ENCODE measurements around the gene ARHGAP42. TPM values are rescaled to one million over a fixed set of nuclear protein-coding genes. Genes with fewer than 3 reads are reported as not detected.

The ARHGAP42 gene
- total and polyA plus RNA-seq, 10 of the 15 experiments (the other 5 are each of a cell fraction or from before 2014, with no cell fraction given) = 1.8 to 6.3 (median 3.2) TPM

GRCh38 chr11:100680070-100680469 is 7.0 kb upstream of the ARHGAP42 start:
- FAIRE-seq = no peak
- TF ChIP-seq NR2C2 (IDR thresholded peaks at IDR 0.05; ENCODE audit: borderline replicate concordance, control insufficient read depth, insufficient read length, low read depth) = no peak
- no peak for TF ChIP-seq POLR2A (IDR thresholded peaks at IDR 0.05; ENCODE audit: low read depth, low read length)
- TF ChIP-seq EP300 (IDR thresholded peaks at IDR 0.05; ENCODE audit: borderline replicate concordance in 1 of 2, control insufficient read depth in 1 of 2, low read depth in 2 of 2, low read length in 2 of 2) = no peak
- no peak for TF ChIP-seq STAT1 (conservative IDR thresholded peaks at IDR 0.05)
- TF ChIP-seq ZNF592 (IDR thresholded peaks at IDR 0.05) = no peak
- TF ChIP-seq PBX3 (IDR thresholded peaks at IDR 0.05; ENCODE audit: insufficient replicate concordance, low read depth, low read length) = no peak
- TF ChIP-seq NBN (IDR thresholded peaks at IDR 0.05) = no peak
- TF ChIP-seq RELA (IDR thresholded peaks at IDR 0.05; ENCODE audit: borderline replicate concordance, partially characterized antibody) = no peak
- no peak for TF ChIP-seq CBX3 (IDR thresholded peaks at IDR 0.05; ENCODE audit: borderline replicate concordance, low read depth)
- no peak for TF ChIP-seq E2F4 (IDR thresholded peaks at IDR 0.05; ENCODE audit: low read depth, low read length)
- no peak for TF ChIP-seq BCLAF1 (IDR thresholded peaks at IDR 0.05)
- no peak for TF ChIP-seq ESRRA (IDR thresholded peaks at IDR 0.05; ENCODE audit: low read length)

More at GRCh38 chr11:100680070-100680469, 7.0 kb upstream of the ARHGAP42 start:
- SMC1A ChIA-PET (ENCODE audit: uncharacterized antibody, unreplicated experiment) = interaction anchor here (1.1 to 1.5 kb wide), 4 partner anchors 9 to 247 kb away, joined by 3 to 4 read pairs (median 4); no protein-coding TSS in a partner anchor
- no peaks in the 10 kb centered on the region for H4K20me1 ChIP-seq (ENCODE audit: control insufficient read depth, insufficient read depth)
- no peaks in the 10 kb centered on the region for H3K79me2 ChIP-seq (ENCODE audit: control insufficient read depth, insufficient read depth, low read length)
- RAD21 ChIA-PET (ENCODE audit: unreplicated experiment) = interaction anchor here (1.1 kb wide), 1 partner anchor 103 kb away, joined by 4 read pairs; no protein-coding TSS in a partner anchor
- intact Hi-C loops (cut with micrococcal nuclease; ENCODE audit: unreplicated experiment) = loop anchor here (5.0 kb wide), 1 partner anchor 132 kb away; no protein-coding TSS in a partner anchor
- no peak for ATAC-seq
- no peak overlapping the region for H3K4me2 ChIP-seq (ENCODE audit: control insufficient read depth, insufficient read depth)
- H3K4me3 ChIP-seq = no peak overlapping the region
- in situ Hi-C loops (cut with MboI) = loop anchor here (5.0 to 10.0 kb wide), 3 partner anchors 103 to 245 kb away; no protein-coding TSS in a partner anchor
- POLR2A ChIA-PET = no interaction called here
- H3K4me1 ChIP-seq (ENCODE audit: control insufficient read depth, insufficient read depth, low read length) = peaks cover 38% of the 10 kb centered on the region
- no peak overlapping the region for H3K27ac ChIP-seq (ENCODE audit: control insufficient read depth, insufficient read depth)
- H2AFZ ChIP-seq (ENCODE audit: control insufficient read depth, low read depth, low read length) = no peak overlapping the region
- no peak for DNase-seq (ENCODE audit: low read depth, low spot score)
- no peaks in the 10 kb centered on the region for H3K9me3 ChIP-seq (replicated peaks; ENCODE audit: control insufficient read depth, insufficient read depth, low read length)
- no peak overlapping the region for H3K9ac ChIP-seq (ENCODE audit: control insufficient read depth, insufficient read depth, low read length)
- H3K27me3 ChIP-seq (replicated peaks in 1 of 2; ENCODE audit: control insufficient read depth in 2 of 2, insufficient read depth in 2 of 2, low read length in 1 of 2) = no peaks in the 10 kb centered on the region
- 96% methylated on average over 7 of the region's 7 CpGs for WGBS (ENCODE audit: insufficient coverage, insufficient replicate concordance, low lambda C conversion rate, missing lambda C conversion rate)
- CTCF ChIA-PET = interaction anchor here (1.0 to 3.7 kb wide), 5 partner anchors 14 to 252 kb away, joined by 3 to 18 read pairs (median 7); no protein-coding TSS in a partner anchor
- BruUV-seq (replicated peaks) = no TSS peak
- H3K36me3 ChIP-seq (ENCODE audit: control insufficient read depth in 2 of 2, insufficient read depth in 2 of 2, low read length in 1 of 2) = no peaks in the 10 kb centered on the region

All from GM12878 (cell line).